Stimulated activated memory B cell treated with anti-CD40 and anti-IgM and Interleukin-4, amounts not matched to agents 10 μg/mL and 1 μg/mL and 100 μg/mL, for 72 hours (primary cell): Measurements from ENCODE around the gene BIRC5.

Experiments used
- ATAC-seq: fragments of 150-1000 bp; cut with Tn5 transposase; 2 replicates; pipeline ENCODE4 v1.10.0; 2021
- H3K27ac Mint-ChIP-seq: one replicate; pipeline ENCODE4 v1.8.0; 2022; ENCODE audit warnings: mild to moderate bottlenecking, mixed read lengths
- H3K27me3 Mint-ChIP-seq: one replicate; pipeline ENCODE4 v1.8.0; 2022; ENCODE audit warnings: mixed read lengths
- H3K36me3 Mint-ChIP-seq: one replicate; pipeline ENCODE4 v1.8.0; 2022; ENCODE audit warnings: mixed read lengths
- H3K4me1 Mint-ChIP-seq: one replicate; pipeline ENCODE4 v1.8.0; 2022; ENCODE audit warnings: mixed read lengths
- H3K4me3 Mint-ChIP-seq: one replicate; pipeline ENCODE4 v1.8.0; 2022; ENCODE audit warnings: mild to moderate bottlenecking, moderate library complexity, mixed read lengths
- H3K9me3 Mint-ChIP-seq: one replicate; pipeline ENCODE4 v1.8.0; 2022; ENCODE audit warnings: mixed read lengths

BIRC5 gene

DNA sequence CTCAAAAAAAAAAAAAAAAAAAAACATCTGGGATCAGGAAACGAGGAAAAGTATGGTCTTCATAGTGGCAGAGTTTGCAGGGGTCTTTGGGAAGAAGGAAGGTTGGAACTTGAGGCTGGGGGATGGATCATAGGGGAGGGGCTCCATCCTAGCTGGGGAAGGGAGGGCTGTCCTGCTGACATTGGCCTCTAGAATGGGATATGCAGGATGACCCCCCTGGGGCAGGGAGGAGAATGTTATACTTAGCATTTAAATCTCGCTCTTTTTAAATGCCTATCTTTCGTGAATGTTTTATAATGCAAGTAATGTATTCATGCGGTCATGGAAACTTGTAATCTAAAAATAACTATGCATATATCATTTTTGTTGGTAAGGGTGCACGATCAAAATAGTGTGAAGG, 50.5 kb downstream of the BIRC5 start:
- ATAC-seq, result no peak
- Mint-ChIP-seq H3K4me3 (no peak overlapping the region), H3K4me1 (peaks cover 14% of the 10 kb centered on the region), H3K9me3 (no peaks in the 10 kb centered on the region), H3K36me3 (no peaks in the 10 kb centered on the region), H3K27me3 (peaks cover 6% of the 10 kb centered on the region), H3K27ac (no peak overlapping the region)

DNA sequence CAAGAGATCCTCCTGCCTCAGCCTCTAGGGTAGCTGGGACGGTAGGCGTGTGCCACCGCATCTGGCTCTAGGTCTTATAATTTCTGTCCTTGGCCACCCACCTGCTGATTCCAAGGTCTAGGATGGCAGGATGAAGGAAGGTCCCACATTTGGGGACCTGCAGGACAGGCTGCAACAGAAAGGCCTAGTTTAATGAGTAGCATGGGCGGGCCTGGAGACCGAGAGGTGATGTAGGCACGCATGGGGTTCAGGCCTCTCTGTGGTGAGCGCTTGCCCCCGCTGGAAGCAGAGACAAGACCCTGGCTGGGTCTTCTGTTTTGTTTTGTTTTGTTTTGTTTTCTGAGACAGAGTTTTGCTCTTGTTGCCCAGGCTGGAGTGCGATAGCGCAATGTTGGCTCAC, 51.1 kb downstream of the BIRC5 start:
- no peak for ATAC-seq
- Mint-ChIP-seq H3K27ac (no peak overlapping the region), H3K9me3 (no peaks in the 10 kb centered on the region), H3K4me3 (no peak overlapping the region), H3K4me1 (peaks cover 14% of the 10 kb centered on the region), H3K27me3 (peaks cover 5% of the 10 kb centered on the region), H3K36me3 (no peaks in the 10 kb centered on the region)

DNA sequence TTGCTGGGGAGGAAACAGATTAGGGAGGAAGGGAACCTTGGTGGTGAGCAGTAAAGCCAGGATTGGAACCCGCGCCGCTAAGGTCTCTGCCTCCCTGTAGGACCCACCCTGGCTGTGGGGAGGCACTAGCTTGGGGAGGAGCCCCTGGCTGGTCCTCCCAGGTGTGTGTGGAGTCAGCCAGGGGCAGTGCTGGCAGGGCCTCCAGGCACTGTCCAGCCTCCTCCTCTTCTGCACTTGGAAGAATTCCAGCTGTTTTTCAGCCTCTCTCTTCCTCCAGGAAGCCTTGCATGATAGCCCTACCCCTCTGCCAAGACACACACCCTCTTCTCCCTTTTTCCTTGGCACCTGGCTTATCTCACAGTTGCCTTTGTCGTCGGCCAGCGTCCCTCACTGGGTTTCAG, 52.2 kb downstream of the BIRC5 start:
- H3K36me3 Mint-ChIP-seq, result no peaks in the 10 kb centered on the region
- H3K9me3 Mint-ChIP-seq, result no peaks in the 10 kb centered on the region
- H3K4me1 Mint-ChIP-seq, result peaks cover 17% of the 10 kb centered on the region
- ATAC-seq, result no peak
- H3K27ac Mint-ChIP-seq, result no peak overlapping the region
- no peak overlapping the region for H3K4me3 Mint-ChIP-seq
- H3K27me3 Mint-ChIP-seq, result peaks cover 15% of the 10 kb centered on the region

DNA sequence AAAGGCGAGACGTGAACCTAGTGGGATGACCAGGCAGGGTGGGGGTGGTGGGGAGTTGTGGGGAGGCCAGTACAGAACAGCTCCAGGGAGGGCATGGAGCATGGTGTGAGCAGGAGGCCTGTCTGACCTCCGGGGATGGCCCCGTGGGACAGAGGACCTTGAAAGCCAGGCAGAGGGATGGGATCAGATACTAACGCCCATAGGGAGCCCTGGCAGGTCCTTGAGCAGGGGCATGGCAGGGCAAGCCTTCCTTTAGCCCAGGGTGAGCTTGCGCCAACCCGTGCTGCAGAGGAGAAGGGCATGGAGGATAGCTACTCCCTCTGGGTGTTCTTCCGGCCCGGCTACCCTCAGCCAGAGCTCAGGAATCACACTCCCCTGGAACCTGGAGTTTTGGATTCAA, 52.7 kb downstream of the BIRC5 start:
- Mint-ChIP-seq H3K27ac (no peak overlapping the region), H3K4me3 (no peak overlapping the region), H3K9me3 (no peaks in the 10 kb centered on the region), H3K4me1 (peaks cover 22% of the 10 kb centered on the region), H3K36me3 (no peaks in the 10 kb centered on the region), H3K27me3 (peaks cover 20% of the 10 kb centered on the region)
- peak; percentile 24 for ATAC-seq

DNA sequence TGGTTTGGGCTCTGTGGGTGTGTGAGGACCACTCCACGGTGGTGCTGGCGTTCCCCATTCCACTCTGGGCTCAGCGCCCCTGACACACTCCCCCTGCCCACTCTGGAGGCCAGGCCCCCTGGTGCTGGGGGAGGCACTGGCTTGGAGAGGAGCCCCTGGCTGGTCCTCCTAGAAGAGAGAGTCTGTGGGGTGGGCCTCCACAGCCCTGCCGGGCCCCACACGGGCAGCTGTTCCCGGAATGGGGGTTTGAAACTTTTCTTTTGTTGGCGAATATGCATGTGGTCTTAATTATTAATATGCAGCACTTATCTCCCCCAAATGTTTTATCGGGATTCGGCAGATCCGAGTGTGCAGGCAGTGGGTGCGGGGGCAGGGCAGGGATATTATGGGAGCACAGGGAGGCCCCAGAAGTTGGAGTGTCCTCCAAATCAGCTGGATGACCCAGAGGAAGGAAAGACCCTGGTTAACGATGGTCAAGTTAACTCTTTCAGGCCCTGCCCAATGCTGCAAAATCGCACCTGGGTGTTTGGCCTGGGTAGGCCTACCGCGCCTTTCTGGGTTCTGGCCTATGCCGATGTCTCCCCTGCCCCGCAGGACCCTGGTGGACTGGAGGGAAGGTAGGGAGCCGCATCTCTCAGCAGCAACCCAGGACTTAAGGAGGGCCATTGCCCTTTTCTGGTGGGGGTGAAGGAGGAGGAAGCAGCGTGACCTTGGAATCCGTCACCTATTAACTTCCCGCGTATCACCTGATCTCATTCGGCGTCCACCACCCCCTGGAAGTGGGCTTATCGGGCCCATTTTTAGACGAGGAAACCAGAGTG, 53.4 kb downstream of the BIRC5 start:
- no peaks in the 10 kb centered on the region for H3K9me3 Mint-ChIP-seq
- no peak overlapping the region for H3K4me3 Mint-ChIP-seq
- H3K4me1 Mint-ChIP-seq, result peaks cover 29% of the 10 kb centered on the region
- H3K27ac Mint-ChIP-seq, result no peak overlapping the region
- peaks cover 27% of the 10 kb centered on the region for H3K27me3 Mint-ChIP-seq
- peak; percentile 21 for ATAC-seq
- H3K36me3 Mint-ChIP-seq, result no peaks in the 10 kb centered on the region

DNA sequence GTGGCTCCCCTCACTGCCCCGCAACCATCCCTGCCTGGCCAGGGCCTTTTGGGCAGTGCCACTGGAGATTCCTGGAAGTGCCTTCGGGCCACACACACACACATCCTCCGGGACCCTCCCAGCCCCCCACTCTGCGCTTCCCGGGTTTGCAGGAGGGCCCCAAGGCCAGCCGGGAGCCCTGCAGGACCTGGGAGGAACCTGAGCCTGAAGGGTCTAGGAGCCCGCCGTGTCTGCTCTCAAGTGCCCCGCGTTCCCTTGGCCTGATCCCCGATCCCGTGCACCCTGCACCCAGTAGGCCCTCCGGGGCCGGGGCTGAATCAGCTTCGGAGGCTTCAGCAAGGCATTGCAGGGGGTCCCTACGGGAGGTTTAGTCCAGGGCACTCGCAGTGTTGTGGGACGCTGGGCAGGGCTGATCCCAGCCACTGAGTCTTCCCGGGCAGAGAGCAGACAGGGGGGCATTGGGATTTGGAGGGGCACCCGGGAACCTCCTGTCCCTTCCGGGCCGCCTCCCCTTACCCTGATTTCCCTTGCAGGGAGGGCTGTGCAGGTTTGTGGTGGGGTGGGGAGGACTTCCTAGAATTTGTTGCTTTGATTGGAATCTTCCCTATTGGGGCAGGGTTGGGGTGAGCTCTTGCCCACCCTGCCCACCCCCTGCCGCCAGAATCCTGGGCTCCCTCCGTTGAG, 54.3 kb downstream of the BIRC5 start:
- peaks cover 34% of the 10 kb centered on the region for H3K27me3 Mint-ChIP-seq
- H3K27ac Mint-ChIP-seq, result no peak overlapping the region
- ATAC-seq, result no peak
- peaks cover 30% of the 10 kb centered on the region for H3K4me1 Mint-ChIP-seq
- H3K4me3 Mint-ChIP-seq, result no peak overlapping the region
- H3K9me3 Mint-ChIP-seq, result no peaks in the 10 kb centered on the region
- no peaks in the 10 kb centered on the region for H3K36me3 Mint-ChIP-seq

DNA sequence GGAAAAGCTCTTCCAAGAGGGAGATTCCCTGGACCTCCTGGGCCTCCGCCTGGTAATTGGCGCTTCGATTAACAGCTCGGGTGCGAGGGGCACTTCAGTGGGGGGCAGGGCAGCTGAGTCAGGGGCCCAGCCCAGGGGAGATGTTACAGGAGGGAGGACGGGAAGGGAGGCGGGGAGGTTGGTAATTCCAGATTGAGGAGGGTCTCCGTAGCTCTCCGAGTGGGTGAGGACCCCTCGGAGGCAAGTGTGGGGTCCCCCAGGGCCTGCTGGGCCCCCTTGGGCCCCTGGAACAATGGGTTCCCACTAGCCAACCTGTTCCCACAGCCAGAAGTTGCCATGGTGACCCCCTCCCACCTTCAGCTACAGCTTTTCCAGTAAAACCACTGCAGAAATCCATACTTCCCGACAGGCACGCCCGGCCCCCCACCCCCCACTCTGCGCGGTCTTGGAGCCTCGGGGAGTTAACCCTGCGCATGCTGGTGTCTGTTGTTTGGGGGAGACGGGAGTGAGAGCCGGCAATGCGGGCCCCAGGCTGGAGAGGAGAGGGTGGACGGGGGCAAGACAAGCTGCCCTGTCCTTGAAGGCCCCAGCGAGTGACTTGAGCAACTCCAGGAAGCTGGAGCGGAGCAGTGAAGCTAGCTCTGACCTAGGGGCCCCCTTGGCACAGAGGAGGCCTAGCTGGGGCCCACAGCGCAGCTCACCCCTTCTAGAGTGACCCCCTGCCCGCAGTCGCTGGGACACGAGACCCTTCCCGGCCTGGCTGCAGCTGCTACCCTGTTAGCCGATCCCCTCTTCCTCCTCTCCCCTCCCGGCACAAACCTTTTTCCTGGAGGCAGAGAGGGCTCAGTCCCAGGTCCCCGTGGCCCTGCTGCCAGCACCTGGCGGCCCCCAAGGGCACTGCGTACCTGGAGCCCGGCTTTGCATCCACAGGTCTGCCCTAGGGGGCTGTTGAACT, 55.2 kb downstream of the BIRC5 start:
- Mint-ChIP-seq H3K27ac (no peak overlapping the region), H3K4me3 (no peak overlapping the region)

DNA sequence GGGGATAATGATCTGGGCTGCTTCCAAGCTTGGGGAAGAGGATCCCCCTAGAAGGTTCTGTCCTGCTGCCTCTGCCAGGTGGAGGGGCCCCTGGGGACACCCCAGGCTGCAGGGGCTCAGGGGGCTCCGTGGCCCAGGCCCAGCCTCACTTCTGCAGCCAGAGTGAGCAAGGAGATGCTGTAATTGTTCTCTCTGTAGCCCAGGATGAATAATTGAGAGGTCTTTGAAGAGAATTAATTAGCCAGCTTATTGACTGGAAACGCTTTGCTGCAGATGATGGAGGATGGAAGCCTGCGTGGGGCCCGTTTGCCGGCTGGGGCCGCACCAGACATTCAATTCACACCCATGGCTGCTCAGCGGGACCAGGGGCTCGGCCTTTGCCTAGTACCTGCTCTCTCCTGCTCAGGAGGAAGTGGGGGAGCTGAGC, 55.9 kb downstream of the BIRC5 start:
- Mint-ChIP-seq H3K4me1 (peaks cover 24% of the 10 kb centered on the region), H3K9me3 (no peaks in the 10 kb centered on the region), H3K4me3 (no peak overlapping the region), H3K27me3 (peaks cover 36% of the 10 kb centered on the region), H3K27ac (no peak overlapping the region), H3K36me3 (no peaks in the 10 kb centered on the region)
- ATAC-seq, result no peak

More for the DNA sequence above, 55.2 kb downstream of the BIRC5 start:
- Mint-ChIP-seq H3K27me3 (peaks cover 34% of the 10 kb centered on the region), H3K4me1 (peaks cover 29% of the 10 kb centered on the region), H3K9me3 (no peaks in the 10 kb centered on the region), H3K36me3 (no peaks in the 10 kb centered on the region)
- ATAC-seq, result no peak

GRCh38 chr17:78271419-78272170, 57.5 kb downstream of the BIRC5 start:
- Mint-ChIP-seq H3K4me3 (no peak overlapping the region), H3K4me1 (peaks cover 35% of the 10 kb centered on the region), H3K9me3 (no peaks in the 10 kb centered on the region), H3K27me3 (peaks cover 45% of the 10 kb centered on the region), H3K27ac (peak overlapping the region; percentile 54), H3K36me3 (no peaks in the 10 kb centered on the region)
- ATAC-seq, result no peak

- H3K36me3 Mint-ChIP-seq, result no peaks in the 10 kb centered on the region
- peaks cover 41% of the 10 kb centered on the region for H3K4me1 Mint-ChIP-seq
- peaks cover 52% of the 10 kb centered on the region for H3K27me3 Mint-ChIP-seq
- peak overlapping the region; percentile 54 for H3K27ac Mint-ChIP-seq
- peak; percentile 80 for ATAC-seq
- H3K9me3 Mint-ChIP-seq, result no peaks in the 10 kb centered on the region
- H3K4me3 Mint-ChIP-seq, result peak overlapping the region; percentile 23
These were observed 58.3 kb downstream of the BIRC5 start for GRCh38 chr17:78272181-78272913.

GRCh38 chr17:78272914-78273258, 58.8 kb downstream of the BIRC5 start:
- Mint-ChIP-seq H3K4me1 (peaks cover 43% of the 10 kb centered on the region), H3K27ac (no peak overlapping the region), H3K9me3 (no peaks in the 10 kb centered on the region), H3K4me3 (peak overlapping the region; percentile 23), H3K36me3 (no peaks in the 10 kb centered on the region), H3K27me3 (peaks cover 58% of the 10 kb centered on the region)
- ATAC-seq, result no peak

DNA sequence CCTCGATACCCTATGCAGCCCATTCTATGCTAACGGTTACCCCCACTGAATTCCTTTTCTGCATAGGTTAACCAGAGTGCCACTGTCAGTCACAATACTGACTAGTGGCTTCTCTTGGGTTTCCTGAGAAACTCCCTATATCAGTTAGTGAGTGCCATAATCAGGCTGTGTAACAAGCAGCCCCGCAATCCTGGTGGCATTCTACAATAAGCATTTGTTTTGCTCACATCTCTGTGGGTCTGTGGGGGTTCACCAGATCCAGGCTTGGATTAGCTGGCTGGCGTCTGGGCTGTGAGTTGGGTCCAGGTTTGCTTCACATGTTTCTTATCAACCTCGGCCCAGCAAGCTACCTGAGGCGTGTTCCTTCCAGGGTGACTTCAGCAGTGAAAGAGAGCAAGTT, 59.8 kb downstream of the BIRC5 start:
- no peak overlapping the region for H3K27ac Mint-ChIP-seq
- H3K4me3 Mint-ChIP-seq, result no peak overlapping the region
- peaks cover 46% of the 10 kb centered on the region for H3K4me1 Mint-ChIP-seq
- no peak for ATAC-seq
- no peaks in the 10 kb centered on the region for H3K36me3 Mint-ChIP-seq
- H3K9me3 Mint-ChIP-seq, result no peaks in the 10 kb centered on the region
- peaks cover 63% of the 10 kb centered on the region for H3K27me3 Mint-ChIP-seq
